Ascending aorta (tissue), 2 donors: ENCODE measurements around the gene CAD. TPM values are rescaled to one million over a fixed set of nuclear protein-coding genes. Genes with fewer than 3 reads are reported as not detected.
"Not testable (repeated sequence)": the region's sequence is repeated elsewhere in the genome, so short reads cannot be mapped to it uniquely, and the experiment has no call there.

Experiments
- DNase-seq, 2 donors: peaks; one replicate each; pipeline ENCODE4 v3.0.0-alpha.2; 2019; ENCODE audit warnings: low spot score in 2 of 2
- H3K27ac ChIP-seq, 2 donors: fragments of 200-600 bp; sonication (generic); one replicate each; pipeline ENCODE4 v1.5.1; 2016 to 2017; ENCODE audit warnings: mild to moderate bottlenecking in 1 of 2
- H3K27me3 ChIP-seq: fragments of 200-600 bp; sonication (generic); one replicate; pipeline ENCODE4 v1.5.1; 2017
- H3K36me3 ChIP-seq, 2 donors: fragments of 200-600 bp; sonication (generic); one replicate each; pipeline ENCODE4 v1.5.1; 2016
- H3K4me1 ChIP-seq, 2 donors: fragments of 200-600 bp; sonication (generic); one replicate each; pipeline ENCODE4 v1.5.1; 2016 to 2017; ENCODE audit warnings: mild to moderate bottlenecking in 1 of 2
- H3K4me3 ChIP-seq, 2 donors: fragments of 200-600 bp; sonication (generic); one replicate each; pipeline ENCODE4 v1.5.1; 2016 to 2017; ENCODE audit warnings: mild to moderate bottlenecking in 1 of 2
- H3K9me3 ChIP-seq, 2 donors: fragments of 200-600 bp; sonication (generic); one replicate each; pipeline ENCODE4 v1.5.1; 2016
- intact Hi-C: fragments of 100-400 bp; cut with DNase I; formaldehyde crosslinking; loops from one replicate; pipeline ENCODE4 v1.15.1; 2023
- total RNA-seq: library from RNA; depleted of rRNA; stranded (reverse); fragments of >200 nt; gene quantifications from one replicate; pipeline ENCODE4 v1.1.0, GENCODE V29; 2016
- TF ChIP-seq, protein P1 (sequence below), 3 experiments: fragments of 200-600 bp in 2 of 3; fragments of 450-650 bp in 1 of 3; sonication (generic) in 2 of 3; IDR thresholded peaks; one replicate each; pipeline ENCODE4 v1.5.1; 2016 to 2019; ENCODE audit warnings: antibody characterized with exemption in 3 of 3, mild to moderate bottlenecking in 1 of 3, moderate library complexity in 1 of 3

The CAD gene
- total RNA-seq = 63.4 TPM

- intact Hi-C loops = loop anchor here (2.0 to 10.0 kb wide), 5 partner anchors 60 to 1543 kb away; partner anchors contain the start of genes DNAJC5G, DTNB, GTF3C2 and PREB
- Histone ChIP-seq H3K4me1 (peaks cover 12 to 18% of the 10 kb centered on the region in 2 donors), H3K9me3 (no peaks in the 10 kb centered on the region), H3K27ac (peak within 1 kb of the TSS; percentile 53 to 54), H3K36me3 (peaks cover 10 to 18% of the 10 kb centered on the region in 2 donors), H3K4me3 (peak within 1 kb of the TSS; percentile 53 to 72), H3K27me3 (no peaks in the 10 kb centered on the region)
- TF ChIP-seq, protein P1, sequence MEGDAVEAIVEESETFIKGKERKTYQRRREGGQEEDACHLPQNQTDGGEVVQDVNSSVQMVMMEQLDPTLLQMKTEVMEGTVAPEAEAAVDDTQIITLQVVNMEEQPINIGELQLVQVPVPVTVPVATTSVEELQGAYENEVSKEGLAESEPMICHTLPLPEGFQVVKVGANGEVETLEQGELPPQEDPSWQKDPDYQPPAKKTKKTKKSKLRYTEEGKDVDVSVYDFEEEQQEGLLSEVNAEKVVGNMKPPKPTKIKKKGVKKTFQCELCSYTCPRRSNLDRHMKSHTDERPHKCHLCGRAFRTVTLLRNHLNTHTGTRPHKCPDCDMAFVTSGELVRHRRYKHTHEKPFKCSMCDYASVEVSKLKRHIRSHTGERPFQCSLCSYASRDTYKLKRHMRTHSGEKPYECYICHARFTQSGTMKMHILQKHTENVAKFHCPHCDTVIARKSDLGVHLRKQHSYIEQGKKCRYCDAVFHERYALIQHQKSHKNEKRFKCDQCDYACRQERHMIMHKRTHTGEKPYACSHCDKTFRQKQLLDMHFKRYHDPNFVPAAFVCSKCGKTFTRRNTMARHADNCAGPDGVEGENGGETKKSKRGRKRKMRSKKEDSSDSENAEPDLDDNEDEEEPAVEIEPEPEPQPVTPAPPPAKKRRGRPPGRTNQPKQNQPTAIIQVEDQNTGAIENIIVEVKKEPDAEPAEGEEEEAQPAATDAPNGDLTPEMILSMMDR (IDR thresholded peaks at IDR 0.05) = peak; percentile 30 to 32 (median 30)
- DNase-seq = peak; percentile 59 to 91
These were observed at the start of gene CAD for GRCh38 chr2:27217173-27218121. Gene CAD (plus strand): TSS chr2:27217369. CDS start chr2:27217552, 183 bp downstream.

DNA sequence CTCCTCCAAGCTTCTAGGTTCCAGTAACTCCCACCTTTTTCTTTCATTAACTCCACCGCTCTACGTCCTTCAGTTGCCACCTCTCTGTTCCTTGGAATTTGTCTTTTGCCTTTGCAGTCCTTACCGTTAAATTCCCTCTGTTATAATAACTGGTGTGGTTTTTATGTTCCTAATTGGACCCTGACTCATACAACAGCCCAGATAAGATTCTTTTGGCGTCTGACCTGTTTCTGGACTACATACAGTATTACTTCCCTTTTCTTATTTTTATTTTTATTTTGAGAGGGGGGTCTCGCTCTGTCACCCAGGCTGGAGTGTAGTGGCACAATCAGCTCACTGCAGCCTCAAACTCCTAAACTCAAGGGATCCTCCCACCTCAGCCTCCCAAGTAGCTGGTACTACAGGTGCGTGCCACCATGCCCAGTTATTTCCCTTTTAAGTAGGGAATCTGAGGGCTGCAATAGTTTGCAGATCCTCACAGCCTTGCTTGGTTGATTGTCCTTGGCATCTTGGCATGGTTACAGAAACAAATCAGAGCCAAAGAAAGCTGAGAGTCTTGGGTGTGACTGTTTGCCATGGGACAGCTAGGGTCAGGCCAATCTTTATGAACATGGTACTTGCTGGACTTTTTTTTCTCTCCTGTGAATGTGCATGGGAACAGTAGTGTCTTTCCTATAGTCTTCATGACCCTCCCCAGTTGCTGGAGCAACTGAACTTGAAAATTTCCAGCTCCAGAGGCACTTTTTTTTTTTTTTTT, 46.4 kb upstream of the CAD start:
- H3K27me3 ChIP-seq = no peaks in the 10 kb centered on the region
- no peaks in the 10 kb centered on the region for H3K36me3 ChIP-seq
- intact Hi-C loops = loop anchor here (1.0 kb wide), 1 partner anchor 21 kb away; no protein-coding TSS in a partner anchor
- no peak overlapping the region for H3K4me3 ChIP-seq
- H3K27ac ChIP-seq = no peak overlapping the region
- no peak for DNase-seq
- no peaks in the 10 kb centered on the region for H3K9me3 ChIP-seq
- peaks cover 0 to 4% of the 10 kb centered on the region in 2 donors for H3K4me1 ChIP-seq
- TF ChIP-seq, protein P1 (IDR thresholded peaks at IDR 0.05) = no peak

DNA sequence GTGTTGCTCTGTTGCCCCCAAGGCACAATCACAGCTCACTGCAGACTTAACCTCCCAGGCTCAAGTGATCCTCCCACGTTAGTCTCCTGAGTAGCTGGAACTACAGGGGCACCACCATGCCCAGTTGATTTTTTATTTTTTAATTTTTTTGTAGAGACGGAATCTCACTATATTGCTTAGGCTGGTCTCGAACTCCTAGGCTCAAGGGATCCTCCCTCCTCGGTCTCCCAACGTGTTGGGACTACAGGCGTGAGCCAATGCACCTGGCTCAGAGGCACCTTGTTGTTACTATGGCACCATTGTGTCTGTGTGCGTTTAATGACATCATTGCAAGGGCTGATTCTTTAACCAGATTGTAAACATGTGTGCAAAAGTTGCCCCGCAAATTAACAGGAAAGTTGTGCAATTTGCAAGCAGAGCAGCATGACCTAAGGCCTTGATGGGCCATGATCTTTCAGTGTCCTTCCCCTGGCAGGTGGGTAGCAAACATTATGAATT, 45.8 kb upstream of the CAD start:
- no peak overlapping the region for H3K4me3 ChIP-seq
- DNase-seq = no peak
- TF ChIP-seq, protein P1 (IDR thresholded peaks at IDR 0.05) = no peak
- no peaks in the 10 kb centered on the region for H3K9me3 ChIP-seq
- intact Hi-C loops = no loop called here
- H3K27me3 ChIP-seq = no peaks in the 10 kb centered on the region
- no peak overlapping the region for H3K27ac ChIP-seq
- H3K36me3 ChIP-seq = no peaks in the 10 kb centered on the region
- H3K4me1 ChIP-seq = peaks cover 0 to 4% of the 10 kb centered on the region in 2 donors

GRCh38 chr2:27174638-27175037, 42.5 kb upstream of the CAD start:
- Histone ChIP-seq H3K36me3 (no peaks in the 10 kb centered on the region), H3K4me1 (peaks cover 0 to 4% of the 10 kb centered on the region in 2 donors), H3K4me3 (no peak overlapping the region), H3K9me3 (no peaks in the 10 kb centered on the region), H3K27me3 (no peaks in the 10 kb centered on the region), H3K27ac (no peak overlapping the region)
- TF ChIP-seq, protein P1 (IDR thresholded peaks at IDR 0.05) = no peak
- DNase-seq = no peak
- intact Hi-C loops = no loop called here

GRCh38 chr2:27175330-27175729, 41.8 kb upstream of the CAD start:
- Histone ChIP-seq H3K27ac (no peak overlapping the region), H3K4me1 (peaks cover 0 to under 1% of the 10 kb centered on the region in 2 donors), H3K36me3 (no peaks in the 10 kb centered on the region), H3K4me3 (no peak overlapping the region), H3K9me3 (no peaks in the 10 kb centered on the region), H3K27me3 (no peaks in the 10 kb centered on the region)
- TF ChIP-seq, protein P1 (IDR thresholded peaks at IDR 0.05) = no peak
- intact Hi-C loops = no loop called here
- no peak for DNase-seq

GRCh38 chr2:27175781-27176180, 41.4 kb upstream of the CAD start:
- DNase-seq, intact Hi-C loops: not testable (repeated sequence)

More at GRCh38 chr2:27175781-27176180, 41.4 kb upstream of the CAD start:
- not testable (repeated sequence) for H3K27ac ChIP-seq, H3K4me1 ChIP-seq, H3K27me3 ChIP-seq, H3K36me3 ChIP-seq, H3K4me3 ChIP-seq, H3K9me3 ChIP-seq
